K562 (cell line): ENCODE data around the gene SLMAP. TPM values are rescaled to one million over a fixed set of nuclear protein-coding genes. Genes with fewer than 3 reads are reported as not detected.

Source experiments
- CBX8 ChIP-seq: fragments of 200-600 bp; sonication (generic); IDR thresholded peaks from 2 replicates; pipeline ENCODE4 v1.6.1; 2012; ENCODE audit warnings: borderline replicate concordance, mixed run types, low read depth, mild to moderate bottlenecking, moderate library complexity, mixed read lengths, low read length, control low read depth, inconsistent platforms; ENCODE audit not compliant: poor library complexity, severe bottlenecking; ENCODE audit errors: extremely low read depth
- CCNT2 ChIP-seq: IDR thresholded peaks from 2 replicates; pipeline ENCODE4 v1.6.1; 2011; ENCODE audit warnings: borderline replicate concordance, low read depth, mild to moderate bottlenecking, moderate library complexity, mixed read lengths, low read length; ENCODE audit not compliant: insufficient read length; ENCODE audit errors: extremely low read depth
- FOXK2 ChIP-seq, 2 experiments: fragments of 450-650 bp; IDR thresholded peaks in 1 of 2; conservative IDR thresholded peaks in 1 of 2; 2 replicates each; pipeline ENCODE4 v1.6.1; 2016; ENCODE audit warnings: low read depth in 2 of 2, mild to moderate bottlenecking in 1 of 2
- GTF2F1 ChIP-seq: IDR thresholded peaks from 2 replicates; pipeline ENCODE4 v1.6.1; 2011; ENCODE audit warnings: low read depth, low read length, improper control_type of control experiment
- NCOA6 ChIP-seq: fragments of 450-650 bp; IDR thresholded peaks from 2 replicates; pipeline ENCODE4 v1.6.1; 2017; ENCODE audit warnings: mild to moderate bottlenecking
- NFATC3 ChIP-seq: fragments of 450-650 bp; IDR thresholded peaks from 2 replicates; pipeline ENCODE4 v1.6.1; 2017; ENCODE audit warnings: mild to moderate bottlenecking
- PTBP1 ChIP-seq: fragments of 200-400 bp; formaldehyde crosslinking; IDR thresholded peaks from 2 replicates; pipeline ENCODE4 v1.6.1; 2017; ENCODE audit warnings: low read depth, low read length
- RBFOX2 ChIP-seq: fragments of 200-400 bp; formaldehyde crosslinking; IDR thresholded peaks from 2 replicates; pipeline ENCODE4 v1.6.1; 2017; ENCODE audit warnings: low read depth, mild to moderate bottlenecking, low read length, moderate library complexity
- RBM22 ChIP-seq: fragments of 200-400 bp; formaldehyde crosslinking; IDR thresholded peaks from 2 replicates; pipeline ENCODE4 v1.6.1; 2018; ENCODE audit warnings: low read length, low read depth; ENCODE audit not compliant: poor library complexity, severe bottlenecking
- ZNF253 ChIP-seq: fragments of 250-450 bp; sonication (Bioruptor Pico); conservative IDR thresholded peaks from 2 replicates; pipeline ENCODE4 v1.6.1; 2021; ENCODE audit warnings: mild to moderate bottlenecking
- ZNF263 ChIP-seq: sonication (generic); formaldehyde crosslinking; IDR thresholded peaks from 2 replicates; pipeline ENCODE4 v1.8.0; 2022; ENCODE audit warnings: mild to moderate bottlenecking, missing genetic modification reagents, borderline replicate concordance
- ZNF41 ChIP-seq: fragments of 250-450 bp; sonication (Bioruptor Pico); conservative IDR thresholded peaks from 2 replicates; pipeline ENCODE4 v1.4.0; 2020; ENCODE audit warnings: mild to moderate bottlenecking
- ZNF551 ChIP-seq: fragments of 250-450 bp; sonication (Bioruptor Pico); IDR thresholded peaks from 2 replicates; pipeline ENCODE4 v1.5.0; 2021; ENCODE audit warnings: mild to moderate bottlenecking, moderate library complexity
- ZNF75A ChIP-seq: fragments of 450-650 bp; formaldehyde crosslinking; IDR thresholded peaks from 2 replicates; pipeline ENCODE4 v1.4.0; 2020; ENCODE audit warnings: mild to moderate bottlenecking
- polyA plus RNA-seq, 8 experiments: library from polyadenylated mRNA; depleted of rRNA in 4 of 8; stranded (reverse) in 5 of 8; unstranded in 3 of 8; fragments of >200 nt; fragmentation: Nextera tagmentation in 2 of 8; fragmentation: Illumina TruSeq in 1 of 8; extraction: Ambion mirVana in 2 of 8; extraction: Trizol in 1 of 8; gene quantifications; 2 replicates each; pipeline versions ENCODE4 v1.2.1 to v1.2.3, GENCODE V29; 2011 to 2014; ENCODE audit warnings: inconsistent platforms in 1 of 8, missing spikeins in 1 of 8
- total RNA-seq, 7 experiments: library from RNA; depleted of rRNA in 6 of 7; stranded (reverse); fragments of >200 nt in 6 of 7; fragmentation: Illumina TruSeq in 2 of 7; extraction: Trizol in 2 of 7; gene quantifications; 2 replicates each; pipeline versions ENCODE4 v1.2.1 to v1.2.3, GENCODE V29; 2011 to 2021; ENCODE audit warnings: low replicate concordance in 1 of 7
- TF ChIP-seq, protein P1 (sequence below), 3 experiments: fragments of 200-800 bp in 1 of 3; sonication (Bioruptor generic) in 1 of 3; sonication (generic) in 1 of 3; formaldehyde crosslinking in 1 of 3; IDR thresholded peaks; 2 replicates each; pipeline versions ENCODE4 v1.6.1 to v1.8.0; 2016 to 2022; ENCODE audit warnings: mild to moderate bottlenecking in 2 of 3, missing compliant biosample characterization in 2 of 3, missing genetic modification characterization in 2 of 3, missing genetic modification reagents in 1 of 3
- TF ChIP-seq, protein P2 (sequence below): fragments of 450-650 bp; formaldehyde crosslinking; IDR thresholded peaks from 2 replicates; pipeline ENCODE4 v1.4.0; 2020; ENCODE audit warnings: mild to moderate bottlenecking, moderate library complexity
- TF ChIP-seq, protein P3 (sequence below): fragments of 450-650 bp; formaldehyde crosslinking; IDR thresholded peaks from 2 replicates; pipeline ENCODE4 v1.4.0; 2020; ENCODE audit warnings: mild to moderate bottlenecking, moderate library complexity
- TF ChIP-seq, protein P4 (sequence below), 2 experiments: fragments of 450-650 bp in 1 of 2; sonication (generic) in 1 of 2; formaldehyde crosslinking; conservative IDR thresholded peaks; 2 replicates each; pipeline versions ENCODE4 v1.4.0 to v1.8.1; 2020 to 2022; ENCODE audit warnings: mild to moderate bottlenecking in 1 of 2, missing genetic modification reagents in 1 of 2
- TF ChIP-seq, protein P5 (sequence below): fragments of 450-650 bp; IDR thresholded peaks from 2 replicates; pipeline ENCODE4 v1.6.1; 2018; ENCODE audit not compliant: partially characterized antibody

The SLMAP gene
- total and polyA plus RNA-seq, 9 of the 15 experiments (the other 6 are each of a cell fraction or from before 2014, with no cell fraction given) = 12.1 to 50.7 (median 28.3) TPM

DNA sequence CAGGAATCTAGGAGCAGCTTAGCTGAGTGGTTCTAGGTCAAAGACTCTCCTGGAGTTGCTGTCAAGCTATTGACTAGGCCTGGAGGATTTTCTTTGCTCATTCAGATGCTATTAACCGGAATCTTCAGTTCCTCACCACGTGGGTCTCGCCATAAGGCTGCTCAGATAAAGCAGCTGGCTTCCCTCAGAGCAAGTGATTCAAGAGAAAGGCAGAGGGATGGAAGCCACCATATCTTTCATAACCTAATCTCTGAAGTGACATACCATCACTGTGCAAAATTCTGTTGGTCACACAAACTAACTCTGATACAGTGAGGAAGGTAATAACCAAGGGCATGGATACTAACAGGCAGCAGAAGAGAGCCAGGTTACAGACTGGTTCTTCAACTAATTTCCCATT lies 179.4 kb downstream of the SLMAP start (continued):
- TF ChIP-seq, protein P1, sequence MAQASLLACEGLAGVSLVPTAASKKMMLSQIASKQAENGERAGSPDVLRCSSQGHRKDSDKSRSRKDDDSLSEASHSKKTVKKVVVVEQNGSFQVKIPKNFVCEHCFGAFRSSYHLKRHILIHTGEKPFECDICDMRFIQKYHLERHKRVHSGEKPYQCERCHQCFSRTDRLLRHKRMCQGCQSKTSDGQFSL (CRISPR knock-in tag; IDR thresholded peaks at IDR 0.05) = no peak
- TF ChIP-seq, protein P1 (tag; IDR thresholded peaks at IDR 0.05) = no peak
- TF ChIP-seq ZNF253 (CRISPR knock-in tag) (no peak), ZNF41 (no peak), RBM22 (no peak), FOXK2 (conservative IDR thresholded peaks at IDR 0.05 in 1 of 2, IDR thresholded peaks at IDR 0.05 in 1 of 2; ENCODE audit: low read depth in 2 of 2) (0 out of 4 replicates have a peak, but pooled peaks of 1 of the 2 experiments have one; percentile 15), GTF2F1 (no peak), NCOA6 (no peak), RBFOX2 (no peak), NFATC3 (no peak), ZNF263 (CRISPR knock-in tag) (no peak; the same call in 1 of the 2 replicates), PTBP1 (no peak), CCNT2 (peak; percentile 44), ZNF75A (CRISPR knock-in tag) (no peak), CBX8 (no peak), ZNF551 (no peak)
- TF ChIP-seq, protein P2, sequence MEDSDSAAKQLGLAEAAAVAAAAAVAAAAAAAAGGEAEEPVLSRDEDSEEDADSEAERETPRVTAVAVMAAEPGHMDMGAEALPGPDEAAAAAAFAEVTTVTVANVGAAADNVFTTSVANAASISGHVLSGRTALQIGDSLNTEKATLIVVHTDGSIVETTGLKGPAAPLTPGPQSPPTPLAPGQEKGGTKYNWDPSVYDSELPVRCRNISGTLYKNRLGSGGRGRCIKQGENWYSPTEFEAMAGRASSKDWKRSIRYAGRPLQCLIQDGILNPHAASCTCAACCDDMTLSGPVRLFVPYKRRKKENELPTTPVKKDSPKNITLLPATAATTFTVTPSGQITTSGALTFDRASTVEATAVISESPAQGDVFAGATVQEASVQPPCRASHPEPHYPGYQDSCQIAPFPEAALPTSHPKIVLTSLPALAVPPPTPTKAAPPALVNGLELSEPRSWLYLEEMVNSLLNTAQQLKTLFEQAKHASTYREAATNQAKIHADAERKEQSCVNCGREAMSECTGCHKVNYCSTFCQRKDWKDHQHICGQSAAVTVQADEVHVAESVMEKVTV (CRISPR knock-in tag) = no peak
- TF ChIP-seq, protein P3, sequence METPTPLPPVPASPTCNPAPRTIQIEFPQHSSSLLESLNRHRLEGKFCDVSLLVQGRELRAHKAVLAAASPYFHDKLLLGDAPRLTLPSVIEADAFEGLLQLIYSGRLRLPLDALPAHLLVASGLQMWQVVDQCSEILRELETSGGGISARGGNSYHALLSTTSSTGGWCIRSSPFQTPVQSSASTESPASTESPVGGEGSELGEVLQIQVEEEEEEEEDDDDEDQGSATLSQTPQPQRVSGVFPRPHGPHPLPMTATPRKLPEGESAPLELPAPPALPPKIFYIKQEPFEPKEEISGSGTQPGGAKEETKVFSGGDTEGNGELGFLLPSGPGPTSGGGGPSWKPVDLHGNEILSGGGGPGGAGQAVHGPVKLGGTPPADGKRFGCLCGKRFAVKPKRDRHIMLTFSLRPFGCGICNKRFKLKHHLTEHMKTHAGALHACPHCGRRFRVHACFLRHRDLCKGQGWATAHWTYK = no peak
- TF ChIP-seq, protein P4, sequence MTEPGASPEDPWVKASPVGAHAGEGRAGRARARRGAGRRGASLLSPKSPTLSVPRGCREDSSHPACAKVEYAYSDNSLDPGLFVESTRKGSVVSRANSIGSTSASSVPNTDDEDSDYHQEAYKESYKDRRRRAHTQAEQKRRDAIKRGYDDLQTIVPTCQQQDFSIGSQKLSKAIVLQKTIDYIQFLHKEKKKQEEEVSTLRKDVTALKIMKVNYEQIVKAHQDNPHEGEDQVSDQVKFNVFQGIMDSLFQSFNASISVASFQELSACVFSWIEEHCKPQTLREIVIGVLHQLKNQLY (CRISPR knock-in tag; conservative IDR thresholded peaks at IDR 0.05) = no peak
- TF ChIP-seq, protein P5, sequence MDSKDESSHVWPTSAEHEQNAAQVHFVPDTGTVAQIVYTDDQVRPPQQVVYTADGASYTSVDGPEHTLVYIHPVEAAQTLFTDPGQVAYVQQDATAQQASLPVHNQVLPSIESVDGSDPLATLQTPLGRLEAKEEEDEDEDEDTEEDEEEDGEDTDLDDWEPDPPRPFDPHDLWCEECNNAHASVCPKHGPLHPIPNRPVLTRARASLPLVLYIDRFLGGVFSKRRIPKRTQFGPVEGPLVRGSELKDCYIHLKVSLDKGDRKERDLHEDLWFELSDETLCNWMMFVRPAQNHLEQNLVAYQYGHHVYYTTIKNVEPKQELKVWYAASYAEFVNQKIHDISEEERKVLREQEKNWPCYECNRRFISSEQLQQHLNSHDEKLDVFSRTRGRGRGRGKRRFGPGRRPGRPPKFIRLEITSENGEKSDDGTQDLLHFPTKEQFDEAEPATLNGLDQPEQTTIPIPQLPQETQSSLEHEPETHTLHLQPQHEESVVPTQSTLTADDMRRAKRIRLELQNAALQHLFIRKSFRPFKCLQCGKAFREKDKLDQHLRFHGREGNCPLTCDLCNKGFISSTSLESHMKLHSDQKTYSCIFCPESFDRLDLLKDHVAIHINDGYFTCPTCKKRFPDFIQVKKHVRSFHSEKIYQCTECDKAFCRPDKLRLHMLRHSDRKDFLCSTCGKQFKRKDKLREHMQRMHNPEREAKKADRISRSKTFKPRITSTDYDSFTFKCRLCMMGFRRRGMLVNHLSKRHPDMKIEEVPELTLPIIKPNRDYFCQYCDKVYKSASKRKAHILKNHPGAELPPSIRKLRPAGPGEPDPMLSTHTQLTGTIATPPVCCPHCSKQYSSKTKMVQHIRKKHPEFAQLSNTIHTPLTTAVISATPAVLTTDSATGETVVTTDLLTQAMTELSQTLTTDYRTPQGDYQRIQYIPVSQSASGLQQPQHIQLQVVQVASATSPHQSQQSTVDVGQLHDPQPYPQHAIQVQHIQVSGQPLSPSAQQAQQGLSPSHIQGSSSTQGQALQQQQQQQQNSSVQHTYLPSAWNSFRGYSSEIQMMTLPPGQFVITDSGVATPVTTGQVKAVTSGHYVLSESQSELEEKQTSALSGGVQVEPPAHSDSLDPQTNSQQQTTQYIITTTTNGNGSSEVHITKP = peak; percentile 35
